NCI-H526 treated with DMSO at 0.1 percent for 48 hours (cell line): ENCODE measurements around the gene KIAA0040.
A peak's percentile ranks its signal among the peaks of the same experiment; 100 is the strongest.

Source experiments
- DNase-seq: peaks from one replicate; lab custom pipeline; 2025; lab: John Stamatoyannopoulos, UW

KIAA0040 gene

GRCh38 chr1:175171036-175171913 is 21.3 kb downstream of the KIAA0040 start:
- DNase-seq: no peak

DNA sequence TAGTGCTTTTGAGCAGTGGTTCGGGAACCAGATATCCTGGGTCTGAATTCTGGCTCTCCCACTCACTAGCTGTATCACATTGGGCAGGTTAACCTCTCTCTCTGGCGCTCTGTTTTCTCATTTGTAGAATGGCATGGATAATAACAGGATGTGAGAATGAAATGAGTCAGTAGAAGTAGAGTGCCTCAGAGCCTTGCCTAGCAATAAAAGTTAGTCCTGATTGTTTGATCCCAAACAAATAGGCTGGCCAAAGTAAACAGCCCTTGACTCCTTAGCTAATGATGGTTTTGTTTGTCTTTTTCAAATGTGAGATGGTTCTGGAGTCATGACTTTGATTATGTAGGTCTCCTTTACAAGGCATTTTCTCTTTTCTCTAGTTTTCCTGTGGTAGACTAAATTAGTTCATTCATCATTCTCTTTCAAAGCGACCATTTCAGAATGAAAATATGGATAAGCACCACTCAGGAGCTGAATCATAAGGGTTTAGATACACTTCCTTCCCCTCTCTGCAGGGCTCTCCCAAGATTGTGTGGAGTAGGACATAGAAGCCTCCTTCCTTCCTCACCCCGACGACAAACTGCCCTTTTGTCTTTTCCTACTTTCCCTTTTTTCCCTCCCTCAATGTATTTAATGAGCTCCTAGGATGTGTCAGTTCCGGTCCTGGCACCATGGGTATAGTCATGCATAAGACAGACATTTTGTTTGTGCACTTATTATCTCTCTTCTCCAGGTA is 23.1 kb downstream of the KIAA0040 start:
- DNase-seq: no peak

DNA sequence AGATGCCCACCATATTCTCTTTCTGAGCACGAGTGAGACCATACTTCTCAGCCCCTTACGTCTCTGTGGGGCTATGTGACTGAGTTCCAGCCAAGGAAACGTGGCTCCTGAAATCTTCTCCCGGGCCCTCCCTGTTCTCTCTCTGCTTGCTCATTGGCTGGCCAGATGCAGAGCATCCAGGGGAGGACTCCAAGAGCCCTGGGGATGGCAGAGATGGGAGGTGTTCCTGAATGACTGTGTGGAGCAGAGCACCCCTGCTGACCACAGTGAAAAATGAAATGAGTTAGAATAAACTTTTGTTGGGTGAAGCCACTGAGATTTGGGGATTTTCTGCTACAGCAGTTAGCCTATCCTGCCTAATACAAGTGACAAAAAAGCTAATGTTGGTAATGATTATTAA is 23.8 kb downstream of the KIAA0040 start:
- DNase-seq: no peak

GRCh38 chr1:175167861-175168260 is 24.7 kb downstream of the KIAA0040 start:
- no peak for DNase-seq

DNA sequence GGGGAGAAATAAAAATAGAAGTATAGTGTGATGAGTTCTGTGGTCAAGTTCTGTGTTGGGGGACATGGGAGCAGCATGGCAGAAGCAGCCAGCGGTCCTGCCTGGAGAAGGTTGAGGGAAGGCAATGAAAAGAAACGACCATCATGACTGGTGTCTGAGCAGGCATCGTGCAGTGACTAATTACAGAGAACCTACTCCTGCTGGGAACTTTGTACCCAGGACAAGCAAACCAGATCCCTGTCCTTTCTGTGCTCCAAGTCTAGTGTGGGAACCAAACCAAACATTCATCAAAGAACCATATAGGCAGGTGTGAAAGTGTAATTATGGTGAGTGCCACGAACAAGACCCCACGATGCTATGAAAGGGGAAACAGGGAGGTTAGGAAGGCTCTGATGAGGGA is 25.8 kb downstream of the KIAA0040 start:
- no peak for DNase-seq

DNA sequence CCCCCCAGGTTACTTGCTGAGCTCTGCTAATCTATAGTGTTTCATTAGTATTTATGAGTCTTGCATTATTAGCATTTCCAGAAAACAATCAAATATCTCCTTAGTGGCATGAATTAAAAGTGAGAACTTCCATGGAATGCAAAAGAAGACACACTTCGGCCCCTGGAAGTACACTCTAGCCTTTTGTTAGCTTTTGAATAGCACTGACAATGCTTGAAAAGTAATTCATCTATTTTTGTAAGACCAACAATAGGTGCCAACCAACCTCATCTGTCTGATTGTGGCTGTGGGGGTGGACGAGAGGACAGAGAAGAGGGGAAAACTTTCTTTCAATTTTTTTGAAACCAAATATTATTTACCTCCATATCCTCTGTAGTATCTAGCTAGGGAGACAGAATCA is 27.8 kb downstream of the KIAA0040 start:
- DNase-seq: no peak

GRCh38 chr1:175163702-175164101 is 28.9 kb downstream of the KIAA0040 start:
- no peak for DNase-seq

- no peak for DNase-seq
These were observed 29.6 kb downstream of the KIAA0040 start for GRCh38 chr1:175162955-175163354.

GRCh38 chr1:175158170-175158591 is 34.4 kb downstream of the KIAA0040 start:
- DNase-seq: no peak

- no peak for DNase-seq
These were observed 35.4 kb downstream of the KIAA0040 start for GRCh38 chr1:175157200-175157599.

- no peak for DNase-seq
These were observed 36.6 kb downstream of the KIAA0040 start for GRCh38 chr1:175155936-175156335.

DNA sequence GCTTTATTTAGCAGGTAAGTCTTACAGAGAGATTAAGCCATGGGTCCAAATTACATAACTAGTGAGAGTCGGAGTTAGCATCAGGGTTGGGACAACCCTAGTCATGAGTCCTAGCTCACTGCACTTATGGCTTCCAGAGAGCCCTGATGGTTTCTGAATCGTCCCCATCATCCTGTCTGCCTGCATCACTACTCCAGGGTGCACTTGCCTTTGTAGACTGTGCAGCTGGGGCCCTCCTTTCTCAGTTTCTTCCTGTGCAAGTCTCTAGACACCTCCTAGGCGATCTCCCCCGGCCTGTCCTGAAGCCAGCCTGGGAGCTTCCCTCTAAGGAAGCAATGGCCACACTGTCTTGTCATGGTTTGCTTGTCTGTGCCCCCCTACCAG is 37.1 kb downstream of the KIAA0040 start:
- no peak for DNase-seq

- DNase-seq: peak; percentile 71
These were observed 37.7 kb downstream of the KIAA0040 start for GRCh38 chr1:175154629-175155472.

- DNase-seq: peak; percentile 55
These were observed 40.4 kb downstream of the KIAA0040 start for GRCh38 chr1:175152006-175152652.

- DNase-seq: no peak
These were observed 41.8 kb downstream of the KIAA0040 start for GRCh38 chr1:175150596-175151319.

DNA sequence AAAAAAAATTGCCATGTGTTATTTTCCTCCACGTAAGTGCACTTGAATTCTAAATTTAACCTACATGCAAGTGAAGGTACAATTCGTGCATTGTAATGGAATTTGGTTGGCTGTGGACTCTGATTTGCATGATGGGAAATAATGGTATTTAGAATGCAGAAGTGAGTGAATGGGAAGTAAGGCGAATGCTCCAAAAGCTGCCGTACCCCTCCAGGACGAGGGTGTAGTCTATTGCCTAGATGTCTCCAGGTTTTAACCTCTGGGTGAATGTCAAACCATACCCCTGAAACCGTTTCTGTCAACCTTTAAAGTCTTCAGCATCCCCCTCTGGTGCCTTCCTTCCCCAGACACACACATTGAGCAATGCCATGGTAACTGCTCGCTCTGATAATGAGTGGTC is 44.5 kb downstream of the KIAA0040 start:
- peak; percentile 77 for DNase-seq

DNA sequence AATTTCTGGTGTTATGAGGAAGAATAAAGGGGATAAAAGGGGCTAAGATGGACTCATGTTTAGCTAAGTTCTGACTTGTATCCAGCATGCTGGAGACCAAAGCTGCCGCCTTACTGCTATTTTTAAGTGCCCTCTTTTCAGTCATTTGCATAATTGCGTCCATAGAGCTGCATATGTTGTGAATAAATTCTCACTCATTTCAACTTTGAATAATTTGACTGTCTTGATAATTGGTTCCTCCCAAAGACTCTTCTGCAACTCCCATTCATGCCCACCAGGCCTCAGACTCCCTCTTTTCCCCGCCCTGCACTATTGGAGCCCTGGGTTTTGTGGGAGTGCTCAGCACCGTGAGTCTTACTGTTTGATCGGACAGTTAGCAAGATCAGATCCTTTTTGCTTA is 45.0 kb downstream of the KIAA0040 start:
- DNase-seq: peak; percentile 77

GRCh38 chr1:175146529-175147213 is 45.9 kb downstream of the KIAA0040 start:
- DNase-seq: peak; percentile 82

DNA sequence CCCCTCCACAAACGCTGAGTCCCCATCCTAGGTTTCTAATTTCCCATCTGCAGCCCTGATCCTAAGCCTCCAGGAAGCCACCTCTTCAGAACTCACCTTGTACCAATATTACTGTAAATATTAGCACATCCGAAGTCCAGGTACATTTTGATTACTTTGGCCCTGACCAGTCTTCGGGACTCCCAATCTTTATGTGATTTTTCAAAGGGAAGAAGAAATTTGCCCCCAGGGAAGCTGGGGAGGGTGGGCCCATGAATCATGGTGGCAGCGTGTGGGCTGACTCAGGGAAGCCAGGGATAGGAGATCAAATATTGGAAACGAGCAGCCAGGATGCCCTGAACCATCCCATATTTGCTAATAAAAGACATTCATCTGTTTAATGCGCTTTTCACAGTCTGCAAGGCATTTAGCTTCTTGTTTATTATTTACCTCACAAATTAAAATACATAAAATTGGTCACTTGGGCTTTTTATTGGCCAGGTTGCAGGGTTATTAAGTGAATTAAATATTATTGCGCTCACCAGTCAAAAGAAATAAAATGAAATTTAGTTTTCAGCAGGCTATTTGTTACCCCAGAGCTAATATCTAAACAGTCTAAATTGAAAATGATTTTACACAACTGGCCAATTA is 46.6 kb downstream of the KIAA0040 start:
- DNase-seq: no peak

DNA sequence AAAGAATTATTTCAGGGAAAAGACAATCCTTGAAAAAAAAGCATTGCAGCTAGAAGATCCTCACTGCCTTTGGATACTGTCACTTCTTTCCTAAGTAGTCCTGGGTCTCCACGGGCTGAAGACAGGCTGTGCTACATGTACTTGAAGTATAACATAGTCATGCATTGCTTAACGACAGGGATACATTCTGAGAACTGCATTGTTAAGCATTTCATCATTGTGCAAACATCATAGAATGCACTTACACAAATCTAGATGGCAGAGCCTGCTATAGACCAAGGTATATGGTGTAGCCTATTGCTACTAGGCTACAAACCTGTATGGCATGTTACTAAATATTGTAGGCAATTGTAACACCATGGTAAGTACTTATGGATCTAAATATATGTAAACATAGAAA is 54.0 kb downstream of the KIAA0040 start:
- no peak for DNase-seq
